Measurements from ENCODE around the gene SCUBE1.
"Not testable (repeated sequence)": the region's sequence is repeated elsewhere in the genome, so short reads cannot be mapped to it uniquely, and the experiment has no call there.

SCUBE1 gene

DNA sequence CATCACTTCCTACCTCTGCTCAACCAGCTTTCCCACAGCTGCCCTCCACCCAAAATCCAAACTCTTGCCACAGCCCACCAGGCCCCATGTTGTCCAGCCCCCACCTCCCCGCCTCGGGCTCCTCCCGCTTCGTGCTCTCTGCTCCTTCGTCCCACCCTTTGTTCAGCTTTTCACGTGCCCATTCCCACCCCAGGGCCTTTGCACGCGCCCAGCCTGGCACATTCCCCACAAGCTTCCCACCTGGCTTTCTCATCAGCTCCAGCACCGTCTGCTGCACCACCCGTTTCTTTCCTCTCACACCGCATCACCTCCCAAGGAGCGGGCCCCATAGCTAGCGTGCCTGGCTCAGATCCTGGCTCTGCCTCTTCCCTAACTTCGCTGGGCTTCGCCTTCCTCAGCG lies 54.8 kb downstream of the SCUBE1 start:
- Histone ChIP-seq H3K4me3 (ENCODE audit: low read depth, low read length) (no peak overlapping the region), H2BK12ac (ENCODE audit: low read length) (no peak overlapping the region), H2BK5ac (ENCODE audit: low read depth, low read length, poor library complexity) (no peak overlapping the region), H3K4me2 (ENCODE audit: low read length) (no peak overlapping the region), H4K12ac (ENCODE audit: low read depth, low read length) (no peak overlapping the region), H3K18ac (ENCODE audit: low read length) (no peak overlapping the region), H4K91ac (ENCODE audit: low read depth, low read length) (no peak overlapping the region), H3K9ac (ENCODE audit: low read length) (no peak overlapping the region), H3K4me1 (ENCODE audit: control insufficient read depth in 1 of 2, insufficient read depth in 2 of 2, low read length in 2 of 2) (peaks cover 0 to 2% of the 10 kb centered on the region in 2 experiments), H2AFZ (ENCODE audit: insufficient read depth, low read length, poor library complexity) (no peak overlapping the region), H4K8ac (ENCODE audit: low read depth, low read length) (no peak overlapping the region), H3K9me3 (ENCODE audit: insufficient read depth, low read depth, low read length) (no peaks in the 10 kb centered on the region), H3K79me2 (ENCODE audit: control insufficient read depth, insufficient read depth, low read length, poor library complexity) (no peaks in the 10 kb centered on the region), H3K27me3 (ENCODE audit: insufficient read depth, low read length) (no peaks in the 10 kb centered on the region), H3K4ac (ENCODE audit: low read depth, low read length) (no peak overlapping the region), H3K36me3 (ENCODE audit: control insufficient read depth in 1 of 2, insufficient read depth in 2 of 2, low read length in 2 of 2) (no peaks in the 10 kb centered on the region), H3K14ac (ENCODE audit: low read length) (no peak overlapping the region), H2AK5ac (ENCODE audit: low read length) (no peak overlapping the region), H3K27ac (ENCODE audit: low read depth, low read length) (no peak overlapping the region), H3K23ac (ENCODE audit: low read length) (no peak overlapping the region), H3K79me1 (ENCODE audit: low read length) (no peaks in the 10 kb centered on the region), H2BK120ac (ENCODE audit: insufficient read depth, low read length, poor library complexity) (no peak overlapping the region)
- WGBS (ENCODE audit: extremely low coverage, insufficient coverage, insufficient read length), result no CpG with 5 or more reads among the region's 16 CpGs
- DNase-seq, result no peak

DNA sequence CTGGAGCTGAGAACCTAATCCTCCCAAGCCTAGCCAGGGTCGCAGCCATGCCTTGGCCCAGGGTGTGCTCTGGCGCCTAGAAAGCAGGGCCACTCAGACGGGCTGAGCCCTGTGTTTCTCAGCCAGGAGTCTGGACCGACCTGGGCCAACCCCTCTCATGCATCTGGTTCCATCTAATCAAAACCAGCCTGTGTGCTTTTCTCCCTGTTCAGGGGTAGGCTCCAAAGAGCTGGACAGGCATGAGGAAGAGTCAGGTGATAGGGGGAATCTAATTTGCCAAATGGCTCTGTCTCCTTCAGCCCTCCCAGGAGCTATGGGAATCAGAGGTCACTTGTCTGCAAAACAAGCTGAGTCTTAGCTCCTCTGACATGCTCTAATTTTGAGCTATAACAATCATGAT lies 55.7 kb downstream of the SCUBE1 start:
- Histone ChIP-seq H3K27ac (ENCODE audit: low read depth, low read length) (no peak overlapping the region), H2BK5ac (ENCODE audit: low read depth, low read length, poor library complexity) (no peak overlapping the region), H3K4me2 (ENCODE audit: low read length) (no peak overlapping the region), H3K23ac (ENCODE audit: low read length) (no peak overlapping the region), H2BK120ac (ENCODE audit: insufficient read depth, low read length, poor library complexity) (no peak overlapping the region), H3K9me3 (ENCODE audit: insufficient read depth, low read depth, low read length) (no peaks in the 10 kb centered on the region), H2AK5ac (ENCODE audit: low read length) (no peak overlapping the region), H3K18ac (ENCODE audit: low read length) (no peak overlapping the region), H3K4me3 (ENCODE audit: low read depth, low read length) (no peak overlapping the region), H4K91ac (ENCODE audit: low read depth, low read length) (no peak overlapping the region), H2AFZ (ENCODE audit: insufficient read depth, low read length, poor library complexity) (no peak overlapping the region), H3K27me3 (ENCODE audit: insufficient read depth, low read length) (no peaks in the 10 kb centered on the region), H3K4ac (ENCODE audit: low read depth, low read length) (no peak overlapping the region), H2BK12ac (ENCODE audit: low read length) (no peak overlapping the region), H3K14ac (ENCODE audit: low read length) (no peak overlapping the region), H3K79me1 (ENCODE audit: low read length) (no peaks in the 10 kb centered on the region), H3K4me1 (ENCODE audit: control insufficient read depth in 1 of 2, insufficient read depth in 2 of 2, low read length in 2 of 2) (no peaks in the 10 kb centered on the region), H4K12ac (ENCODE audit: low read depth, low read length) (no peak overlapping the region), H3K79me2 (ENCODE audit: control insufficient read depth, insufficient read depth, low read length, poor library complexity) (no peaks in the 10 kb centered on the region), H3K36me3 (ENCODE audit: control insufficient read depth in 1 of 2, insufficient read depth in 2 of 2, low read length in 2 of 2) (no peaks in the 10 kb centered on the region), H3K9ac (ENCODE audit: low read length) (no peak overlapping the region), H4K8ac (ENCODE audit: low read depth, low read length) (no peak overlapping the region)
- DNase-seq, result no peak
- WGBS (ENCODE audit: extremely low coverage, insufficient coverage, insufficient read length), result no CpG with 5 or more reads among the region's 4 CpGs

DNA sequence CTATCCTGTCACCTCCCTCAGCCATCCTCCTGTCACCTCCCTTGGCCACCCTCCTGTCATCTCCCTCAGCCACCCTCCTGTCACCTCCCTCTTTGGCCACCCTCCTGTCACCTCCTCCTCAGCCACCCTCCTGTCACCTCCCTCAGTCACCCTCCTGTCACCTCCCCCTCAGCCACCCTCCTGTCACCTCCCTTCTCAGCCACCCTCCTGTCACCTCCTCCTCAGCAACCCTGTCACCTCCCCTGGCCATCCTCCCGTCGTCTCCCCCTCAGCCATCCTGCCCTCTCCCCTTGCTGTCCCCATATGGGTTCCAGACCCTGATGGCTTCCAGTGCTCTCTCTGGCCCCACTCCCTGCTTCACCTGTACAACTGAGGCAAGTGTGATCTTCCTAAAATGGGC lies 61.8 kb downstream of the SCUBE1 start:
- H3K79me1 ChIP-seq (ENCODE audit: low read length), result no peaks in the 10 kb centered on the region
- no peaks in the 10 kb centered on the region for H3K27me3 ChIP-seq (ENCODE audit: insufficient read depth, low read length)
- no peak overlapping the region for H3K14ac ChIP-seq (ENCODE audit: low read length)
- no peak overlapping the region for H2BK120ac ChIP-seq (ENCODE audit: insufficient read depth, low read length, poor library complexity)
- no CpG with 5 or more reads among the region's 2 CpGs for WGBS (ENCODE audit: extremely low coverage, insufficient coverage, insufficient read length)
- H4K91ac ChIP-seq (ENCODE audit: low read depth, low read length), result no peak overlapping the region
- H2AFZ ChIP-seq (ENCODE audit: insufficient read depth, low read length, poor library complexity), result no peak overlapping the region
- H2BK5ac ChIP-seq (ENCODE audit: low read depth, low read length, poor library complexity), result no peak overlapping the region
- no peaks in the 10 kb centered on the region for H3K79me2 ChIP-seq (ENCODE audit: control insufficient read depth, insufficient read depth, low read length, poor library complexity)
- no peak overlapping the region for H3K9ac ChIP-seq (ENCODE audit: low read length)
- H3K18ac ChIP-seq (ENCODE audit: low read length), result no peak overlapping the region
- DNase-seq, result no peak
- no peak overlapping the region for H4K12ac ChIP-seq (ENCODE audit: low read depth, low read length)
- H2AK5ac ChIP-seq (ENCODE audit: low read length), result no peak overlapping the region
- no peak overlapping the region for H3K4ac ChIP-seq (ENCODE audit: low read depth, low read length)
- H3K9me3 ChIP-seq (ENCODE audit: insufficient read depth, low read depth, low read length), result no peaks in the 10 kb centered on the region
- H3K23ac ChIP-seq (ENCODE audit: low read length), result no peak overlapping the region
- no peaks in the 10 kb centered on the region for H3K4me1 ChIP-seq (ENCODE audit: control insufficient read depth in 1 of 2, insufficient read depth in 2 of 2, low read length in 2 of 2)
- no peak overlapping the region for H4K8ac ChIP-seq (ENCODE audit: low read depth, low read length)
- no peak overlapping the region for H2BK12ac ChIP-seq (ENCODE audit: low read length)
- H3K36me3 ChIP-seq (ENCODE audit: control insufficient read depth in 1 of 2, insufficient read depth in 2 of 2, low read length in 2 of 2), result no peaks in the 10 kb centered on the region
- no peak overlapping the region for H3K27ac ChIP-seq (ENCODE audit: low read depth, low read length)
- H3K4me3 ChIP-seq (ENCODE audit: low read depth, low read length), result no peak overlapping the region
- no peak overlapping the region for H3K4me2 ChIP-seq (ENCODE audit: low read length)

DNA sequence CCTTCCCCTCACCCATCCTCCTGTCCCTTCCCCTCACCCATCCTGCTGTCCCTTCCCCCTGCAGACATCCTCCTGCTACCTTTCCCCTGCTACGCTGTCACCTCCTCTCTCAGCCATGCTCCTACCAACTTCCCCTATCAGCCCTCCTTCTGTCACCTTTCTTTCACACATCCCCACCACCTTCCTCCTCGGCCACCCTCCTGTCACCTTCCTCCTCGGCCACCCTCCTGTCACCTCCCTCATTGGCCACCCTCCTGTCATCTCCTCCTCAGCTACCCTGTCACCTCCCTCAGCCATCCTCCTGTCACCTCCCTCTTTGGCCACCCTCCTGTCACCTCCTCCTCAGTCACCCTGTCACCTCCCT lies 62.7 kb downstream of the SCUBE1 start:
- H3K4me1 ChIP-seq (ENCODE audit: control insufficient read depth in 1 of 2, insufficient read depth in 2 of 2, low read length in 2 of 2); H3K27ac ChIP-seq (ENCODE audit: low read depth, low read length); H3K18ac ChIP-seq (ENCODE audit: low read length); H4K12ac ChIP-seq (ENCODE audit: low read depth, low read length); H4K91ac ChIP-seq (ENCODE audit: low read depth, low read length); H3K36me3 ChIP-seq (ENCODE audit: control insufficient read depth in 1 of 2, insufficient read depth in 2 of 2, low read length in 2 of 2); H3K4me2 ChIP-seq (ENCODE audit: low read length); H3K79me1 ChIP-seq (ENCODE audit: low read length); H3K9me3 ChIP-seq (ENCODE audit: insufficient read depth, low read depth, low read length); H3K27me3 ChIP-seq (ENCODE audit: insufficient read depth, low read length); H2BK120ac ChIP-seq (ENCODE audit: insufficient read depth, low read length, poor library complexity); H4K8ac ChIP-seq (ENCODE audit: low read depth, low read length); H3K4ac ChIP-seq (ENCODE audit: low read depth, low read length); H2BK12ac ChIP-seq (ENCODE audit: low read length); H3K23ac ChIP-seq (ENCODE audit: low read length); H2AK5ac ChIP-seq (ENCODE audit: low read length); H3K79me2 ChIP-seq (ENCODE audit: control insufficient read depth, insufficient read depth, low read length, poor library complexity); H3K4me3 ChIP-seq (ENCODE audit: low read depth, low read length); H3K14ac ChIP-seq (ENCODE audit: low read length); H2BK5ac ChIP-seq (ENCODE audit: low read depth, low read length, poor library complexity); DNase-seq; H3K9ac ChIP-seq (ENCODE audit: low read length); H2AFZ ChIP-seq (ENCODE audit: insufficient read depth, low read length, poor library complexity): not testable (repeated sequence)
- no CpG with 5 or more reads among the region's 3 CpGs for WGBS (ENCODE audit: extremely low coverage, insufficient coverage, insufficient read length)
